Measurements from ENCODE around the gene IQCM. TPM values are rescaled to one million over a fixed set of nuclear protein-coding genes. Genes with fewer than 3 reads are reported as not detected.

Gene IQCM
- polyA plus RNA-seq, 3 donors = not detected

- no peak overlapping the region for H2AFZ ChIP-seq (ENCODE audit: insufficient read depth, low read depth, low read length, poor library complexity, severe bottlenecking)
- no peaks in the 10 kb centered on the region for H3K27me3 ChIP-seq (ENCODE audit: control insufficient read depth in 2 of 2, insufficient read depth in 2 of 2, low read length in 2 of 2)
- no peak overlapping the region for H3K4me2 ChIP-seq (replicated peaks; ENCODE audit: extremely low read depth, low read length, poor library complexity, severe bottlenecking)
- no peaks in the 10 kb centered on the region for H3K79me2 ChIP-seq (ENCODE audit: insufficient read depth, low read length)
- H3K9ac ChIP-seq (ENCODE audit: insufficient read depth, low read length, poor library complexity, severe bottlenecking) = no peak overlapping the region
- H3K27me3 Mint-ChIP-seq (ENCODE audit: low read depth in 3 of 3) = no peaks in the 10 kb centered on the region
- H3K36me3 Mint-ChIP-seq = no peaks in the 10 kb centered on the region
- H4K20me1 ChIP-seq (ENCODE audit: insufficient read depth, low read length) = no peaks in the 10 kb centered on the region
- WGBS (ENCODE audit: insufficient coverage) = no CpG with 5 or more reads among the region's 3 CpGs
- no peak overlapping the region for H3K4me3 Mint-ChIP-seq
- peaks cover 0 to 2% (median 0%) of the 10 kb centered on the region in 7 donors for H3K9me3 Mint-ChIP-seq
- intact Hi-C loops (cut with micrococcal nuclease) = no loop called here
- H3K4me3 ChIP-seq (replicated peaks in 1 of 3; ENCODE audit: low read depth in 2 of 3, low read length in 3 of 3) = no peak overlapping the region
- DNase-seq = no peak
- no peaks in the 10 kb centered on the region for H3K36me3 ChIP-seq (replicated peaks in 1 of 2; ENCODE audit: control insufficient read depth in 1 of 2, insufficient read depth in 2 of 2, low read length in 2 of 2)
- no peaks in the 10 kb centered on the region for H3K4me1 Mint-ChIP-seq
- H3K27ac Mint-ChIP-seq = no peak overlapping the region
- H3K4me1 ChIP-seq (ENCODE audit: control insufficient read depth in 1 of 2, insufficient read depth in 2 of 2, low read length in 2 of 2) = no peaks in the 10 kb centered on the region
- no peak for TF ChIP-seq CTCF (IDR thresholded peaks at IDR 0.05)
- H3K27ac ChIP-seq (ENCODE audit: low read depth in 1 of 2, low read length in 2 of 2) = no peak overlapping the region
- no peaks in the 10 kb centered on the region for H3K9me3 ChIP-seq (replicated peaks in 1 of 2; ENCODE audit: control insufficient read depth in 1 of 2, insufficient read depth in 1 of 2, low read length in 2 of 2)
These were observed 124.9 kb downstream of the IQCM start for GRCh38 chr4:149690726-149691125.

- Mint-ChIP-seq H3K27ac (no peak overlapping the region), H3K9me3 (peaks cover 0 to 2% (median 0%) of the 10 kb centered on the region in 7 donors), H3K4me1 (no peaks in the 10 kb centered on the region), H3K4me3 (no peak overlapping the region), H3K36me3 (no peaks in the 10 kb centered on the region), H3K27me3 (ENCODE audit: low read depth in 3 of 3) (no peaks in the 10 kb centered on the region)
- no peak for TF ChIP-seq CTCF (IDR thresholded peaks at IDR 0.05)
- Histone ChIP-seq H3K36me3 (replicated peaks in 1 of 2; ENCODE audit: control insufficient read depth in 1 of 2, insufficient read depth in 2 of 2, low read length in 2 of 2) (no peaks in the 10 kb centered on the region), H3K27ac (ENCODE audit: low read depth in 1 of 2, low read length in 2 of 2) (no peak overlapping the region), H2AFZ (ENCODE audit: insufficient read depth, low read depth, low read length, poor library complexity, severe bottlenecking) (no peak overlapping the region), H3K9me3 (replicated peaks in 1 of 2; ENCODE audit: control insufficient read depth in 1 of 2, insufficient read depth in 1 of 2, low read length in 2 of 2) (no peaks in the 10 kb centered on the region), H3K4me2 (replicated peaks; ENCODE audit: extremely low read depth, low read length, poor library complexity, severe bottlenecking) (no peak overlapping the region), H3K79me2 (ENCODE audit: insufficient read depth, low read length) (no peaks in the 10 kb centered on the region), H3K27me3 (ENCODE audit: control insufficient read depth in 2 of 2, insufficient read depth in 2 of 2, low read length in 2 of 2) (no peaks in the 10 kb centered on the region), H3K4me1 (ENCODE audit: control insufficient read depth in 1 of 2, insufficient read depth in 2 of 2, low read length in 2 of 2) (no peaks in the 10 kb centered on the region), H3K9ac (ENCODE audit: insufficient read depth, low read length, poor library complexity, severe bottlenecking) (no peak overlapping the region), H4K20me1 (ENCODE audit: insufficient read depth, low read length) (no peaks in the 10 kb centered on the region), H3K4me3 (replicated peaks in 1 of 3; ENCODE audit: low read depth in 2 of 3, low read length in 3 of 3) (no peak overlapping the region)
- no peak for DNase-seq
- WGBS (ENCODE audit: insufficient coverage) = 83% methylated on average over 1 of the region's 2 CpGs
- intact Hi-C loops (cut with micrococcal nuclease) = no loop called here
These were observed 131.1 kb downstream of the IQCM start for GRCh38 chr4:149684516-149684915.

Data from CD14-positive monocyte (primary cell).